Retinal pigment epithelial cell (primary cell): ENCODE measurements around the gene SIK3.

Experiments used
- DNase-seq: peaks from one replicate; pipeline ENCODE4 v3.0.0-alpha.2; 2010; ENCODE audit warnings: low read depth
- H3K4me3 ChIP-seq: 2 replicates; pipeline ENCODE4 v1.5.1; 2011; ENCODE audit warnings: mild to moderate bottlenecking, low read length, control low read depth, moderate library complexity
- TF ChIP-seq, protein P1 (sequence below): conservative IDR thresholded peaks from 2 replicates; pipeline ENCODE4 v1.5.1; 2011; ENCODE audit warnings: low read depth, low read length, control low read depth, inconsistent platforms

SIK3 gene

DNA sequence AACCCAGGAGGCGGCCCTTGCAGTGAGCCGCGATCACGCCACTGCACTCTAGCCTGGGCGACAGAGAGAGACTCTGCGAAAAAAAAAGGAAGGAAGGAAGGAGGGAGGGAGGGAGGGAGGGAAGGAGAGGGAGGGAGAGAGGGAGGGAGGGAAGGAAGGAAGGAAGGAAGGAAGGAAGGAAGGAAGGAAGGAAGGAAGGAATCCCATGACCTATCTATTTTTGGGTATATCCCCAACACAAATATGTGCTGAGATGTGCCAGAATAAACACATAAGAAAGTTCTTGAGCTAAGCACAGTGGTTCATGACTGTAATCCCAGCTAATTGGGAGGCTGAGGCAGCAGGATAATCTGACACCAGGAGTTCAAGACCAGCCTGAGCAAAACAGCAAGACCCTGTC lies 82.0 kb downstream of the SIK3 start:
- no peak overlapping the region for H3K4me3 ChIP-seq
- TF ChIP-seq, protein P1, sequence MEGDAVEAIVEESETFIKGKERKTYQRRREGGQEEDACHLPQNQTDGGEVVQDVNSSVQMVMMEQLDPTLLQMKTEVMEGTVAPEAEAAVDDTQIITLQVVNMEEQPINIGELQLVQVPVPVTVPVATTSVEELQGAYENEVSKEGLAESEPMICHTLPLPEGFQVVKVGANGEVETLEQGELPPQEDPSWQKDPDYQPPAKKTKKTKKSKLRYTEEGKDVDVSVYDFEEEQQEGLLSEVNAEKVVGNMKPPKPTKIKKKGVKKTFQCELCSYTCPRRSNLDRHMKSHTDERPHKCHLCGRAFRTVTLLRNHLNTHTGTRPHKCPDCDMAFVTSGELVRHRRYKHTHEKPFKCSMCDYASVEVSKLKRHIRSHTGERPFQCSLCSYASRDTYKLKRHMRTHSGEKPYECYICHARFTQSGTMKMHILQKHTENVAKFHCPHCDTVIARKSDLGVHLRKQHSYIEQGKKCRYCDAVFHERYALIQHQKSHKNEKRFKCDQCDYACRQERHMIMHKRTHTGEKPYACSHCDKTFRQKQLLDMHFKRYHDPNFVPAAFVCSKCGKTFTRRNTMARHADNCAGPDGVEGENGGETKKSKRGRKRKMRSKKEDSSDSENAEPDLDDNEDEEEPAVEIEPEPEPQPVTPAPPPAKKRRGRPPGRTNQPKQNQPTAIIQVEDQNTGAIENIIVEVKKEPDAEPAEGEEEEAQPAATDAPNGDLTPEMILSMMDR, result no peak
- no peak for DNase-seq

DNA sequence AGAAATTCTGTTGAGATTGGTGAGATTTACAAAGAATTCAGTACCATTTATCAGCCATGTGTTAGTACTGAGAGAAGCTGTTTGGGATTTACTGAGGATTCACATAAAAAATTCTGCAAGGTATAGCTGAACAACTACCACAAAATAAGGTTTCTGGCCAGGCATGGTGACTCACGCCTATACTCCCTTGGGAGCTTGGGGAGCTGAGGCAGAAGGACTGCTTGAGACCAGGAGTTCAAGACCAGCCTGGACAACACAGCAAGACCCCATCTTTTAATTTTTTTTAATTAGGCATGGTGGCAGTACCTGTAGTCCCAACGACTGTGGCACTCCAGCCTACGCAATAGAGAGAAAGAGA lies 86.7 kb downstream of the SIK3 start:
- no peak for DNase-seq
- TF ChIP-seq, protein P1, result no peak
- H3K4me3 ChIP-seq, result no peak overlapping the region

DNA sequence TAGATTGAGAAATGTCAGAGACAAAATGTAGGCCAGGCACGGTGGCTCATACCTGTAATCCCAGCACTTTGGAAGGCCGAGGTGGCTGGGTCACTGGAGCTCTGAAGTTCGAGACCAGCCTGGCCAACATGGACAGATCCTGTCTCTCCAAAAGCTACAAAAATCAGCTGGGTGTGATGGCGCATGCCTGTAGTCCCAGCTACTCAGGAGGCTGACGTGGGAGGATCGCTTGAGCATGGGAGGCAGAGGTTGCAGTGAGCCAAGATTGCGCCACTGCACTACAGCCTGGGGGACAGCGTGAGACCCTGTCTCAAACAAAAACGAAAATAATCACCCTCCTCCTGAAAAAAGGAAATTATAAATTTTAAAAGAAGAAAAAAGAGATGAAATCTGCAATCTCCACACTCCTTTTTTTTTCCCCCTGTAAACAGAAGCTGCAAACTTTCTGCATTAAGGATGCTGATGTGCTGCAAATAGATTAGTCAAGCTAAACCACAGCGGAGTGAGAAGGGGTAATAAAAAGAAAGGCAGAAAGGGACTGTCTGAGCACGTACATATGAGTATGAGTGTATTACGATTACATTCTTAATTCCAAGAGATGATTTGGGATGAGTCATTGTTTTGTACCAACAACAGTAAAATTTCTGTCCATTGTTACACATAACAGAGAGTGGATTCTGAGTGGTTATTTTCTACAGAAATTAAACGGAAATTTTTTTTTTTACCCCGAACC lies 87.3 kb downstream of the SIK3 start:
- peak; percentile 45 for DNase-seq
- H3K4me3 ChIP-seq, result no peak overlapping the region
- TF ChIP-seq, protein P1, result no peak

DNA sequence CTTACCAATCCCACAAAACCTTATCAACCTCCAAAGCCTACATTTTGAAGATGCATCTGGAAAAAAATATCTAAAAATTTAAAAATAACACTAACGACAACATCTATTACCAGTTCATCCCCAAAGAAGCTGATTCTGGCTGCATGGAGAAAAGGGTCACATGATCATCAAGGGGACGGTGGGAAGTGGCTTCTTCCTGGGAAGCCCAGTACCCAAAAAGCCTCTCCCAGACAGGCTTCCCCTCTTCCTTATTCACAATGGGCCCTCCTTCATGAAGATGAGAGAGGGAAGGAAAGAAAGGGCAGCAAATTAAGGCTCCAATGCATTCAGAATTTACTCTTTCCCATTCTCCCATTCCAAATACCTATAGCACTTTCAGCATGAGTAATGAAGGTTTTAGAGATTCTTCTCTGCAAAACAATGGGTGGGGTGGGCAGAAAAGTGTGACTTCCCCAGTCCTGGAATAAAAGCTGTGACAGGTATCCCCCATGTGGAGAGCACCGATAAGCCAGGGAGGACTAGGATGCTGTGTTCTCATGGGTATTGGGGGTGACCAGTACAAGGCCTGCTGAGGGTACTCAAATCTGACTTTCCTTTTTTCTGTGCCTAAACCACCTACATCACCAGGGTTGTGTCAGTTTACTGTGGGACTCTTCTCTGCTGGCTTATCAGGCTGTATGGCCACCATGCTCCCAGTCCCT lies 88.2 kb downstream of the SIK3 start:
- DNase-seq, result no peak

DNA sequence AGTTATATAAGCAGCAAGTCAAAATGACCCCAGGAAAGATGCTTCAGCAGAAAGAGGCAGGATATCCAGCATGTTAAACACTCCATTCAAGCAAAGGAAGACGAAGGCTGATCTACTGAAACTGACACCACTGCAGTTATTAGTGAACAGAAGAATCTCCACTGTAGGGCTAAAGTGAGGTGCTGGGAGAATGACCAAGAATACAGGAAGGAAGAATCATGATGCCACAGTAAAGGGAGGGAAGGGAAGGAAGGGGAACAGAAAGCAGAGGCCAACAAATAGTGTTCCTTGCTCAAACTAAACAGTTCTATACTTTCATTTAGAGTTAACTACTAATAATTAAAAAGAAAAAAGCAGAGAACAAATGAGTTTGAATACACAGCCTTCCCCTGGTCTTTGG lies 92.5 kb downstream of the SIK3 start:
- no peak for DNase-seq
- H3K4me3 ChIP-seq, result no peak overlapping the region
- TF ChIP-seq, protein P1, result no peak

More for the DNA sequence above, 88.2 kb downstream of the SIK3 start:
- TF ChIP-seq, protein P1, result no peak
- H3K4me3 ChIP-seq, result no peak overlapping the region

DNA sequence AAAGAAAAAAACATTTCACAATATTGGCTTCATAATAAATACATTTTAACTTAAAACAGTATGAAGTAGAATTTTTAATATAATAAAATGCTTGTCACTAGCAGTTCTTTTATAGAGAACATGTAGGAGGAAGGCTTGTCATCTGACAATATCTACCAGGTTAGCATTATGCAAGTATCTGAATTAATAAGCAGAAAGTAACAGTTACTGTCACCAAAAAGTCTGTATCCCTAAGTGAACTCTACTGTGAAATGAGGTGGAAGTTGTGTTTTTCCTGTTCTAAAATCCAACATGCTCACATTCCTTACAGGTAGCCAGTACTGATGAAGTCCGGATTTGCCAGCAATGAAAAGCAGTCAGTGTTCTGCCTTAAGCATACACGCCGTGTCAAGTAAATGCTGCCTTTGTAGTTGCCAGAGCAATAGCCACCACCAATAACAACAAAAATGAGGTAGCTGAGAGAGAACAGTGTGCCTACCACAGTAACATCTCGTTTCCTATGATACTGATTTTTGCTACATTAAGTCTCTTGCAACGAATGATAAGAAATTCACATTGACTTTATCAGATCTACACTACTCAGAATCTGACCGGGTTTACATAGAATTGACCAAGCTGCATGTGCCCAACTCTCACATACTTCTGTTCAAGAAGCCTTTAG lies 95.5 kb downstream of the SIK3 start:
- TF ChIP-seq, protein P1, result no peak
- no peak overlapping the region for H3K4me3 ChIP-seq
- DNase-seq, result no peak
